HCT116 (cell line): ENCODE data around the gene S100PBP. TPM values are rescaled to one million over a fixed set of nuclear protein-coding genes. Genes with fewer than 3 reads are reported as not detected.

Experiments used
- ATAC-seq: fragments of 200-7000 bp; cut with Tn5 transposase; 2 replicates; pipeline ENCODE4 v1.9.1; 2020; ENCODE audit warnings: mild to moderate bottlenecking, moderate library complexity
- BruUV-seq: library from RNA; stranded (reverse); fragments of 400-500 nt; replicated peaks from 2 replicates; lab custom pipeline; 2021; lab: Mats Ljungman, UMichigan
- CTCF ChIA-PET: fragments of 300-600 bp; sonication (Branson Sonifier 250); formaldehyde crosslinking; loops from one replicate; lab custom pipeline; 2021; ENCODE audit warnings: antibody characterized with exemption; lab: Charles Lee
- POLR2A ChIA-PET: fragments of 300-600, 350-600 bp; sonication (Branson Sonifier 250); formaldehyde crosslinking; loops from one replicate; lab custom pipeline; 2021; ENCODE audit warnings: antibody characterized with exemption; lab: Charles Lee
- RAD21 ChIA-PET, 2 experiments: fragments of 300-600 bp; sonication (Branson Sonifier 250); formaldehyde crosslinking; loops; one replicate each; lab custom pipeline; 2023; ENCODE audit warnings: low total read pairs in 2 of 2; ENCODE audit not compliant: uncharacterized antibody in 2 of 2, unreplicated experiment in 2 of 2, low non-redundant PET in 1 of 2; lab: Charles Lee
- DNase-seq: peaks from one replicate; pipeline ENCODE4 v3.0.0-alpha.2; 2010; ENCODE audit warnings: low read depth, low spot score
- H2AFZ ChIP-seq: fragments of 200-600 bp; shearing (Covaris generic), sonication (generic); 2 replicates; pipeline ENCODE4 v1.6.1; 2017; ENCODE audit warnings: low read depth, mixed run types, mixed read lengths, antibody characterized with exemption, low read length; ENCODE audit not compliant: poor library complexity, severe bottlenecking
- H3K27ac ChIP-seq: 2 replicates; pipeline ENCODE4 v1.5.1; 2012; ENCODE audit warnings: low read depth, low read length
- H3K27me3 ChIP-seq: fragments of 200-600 bp; sonication (generic); 2 replicates; pipeline ENCODE4 v1.6.1; 2016; ENCODE audit warnings: mixed run types, low read length, mixed read lengths; ENCODE audit not compliant: insufficient read depth
- H3K36me3 ChIP-seq, 2 experiments: fragments of 200-500 bp in 1 of 2; fragments of 200-600 bp in 1 of 2; sonication (Bioruptor generic) in 1 of 2; sonication (generic) in 1 of 2; 2 replicates each; pipeline versions ENCODE4 v1.5.1 to v1.6.1; 2014 to 2016; ENCODE audit warnings: low read length in 2 of 2, inconsistent platforms in 1 of 2, mixed read lengths in 1 of 2, mixed run types in 1 of 2; ENCODE audit not compliant: insufficient read depth in 2 of 2, control insufficient read depth in 1 of 2
- H3K4me1 ChIP-seq, 2 experiments: fragments of 200-600 bp in 1 of 2; sonication (generic) in 1 of 2; 2 replicates each; pipeline versions ENCODE4 v1.5.1 to v1.6.1; 2012 to 2017; ENCODE audit warnings: low read length in 2 of 2, inconsistent platforms in 1 of 2, mild to moderate bottlenecking in 1 of 2, mixed read lengths in 1 of 2, mixed run types in 1 of 2, moderate library complexity in 1 of 2; ENCODE audit not compliant: insufficient read depth in 2 of 2, control insufficient read depth in 1 of 2
- H3K4me2 ChIP-seq: fragments of 200-600 bp; sonication (generic); 2 replicates; pipeline ENCODE4 v1.6.1; 2017; ENCODE audit warnings: mixed run types, low read length, mixed read lengths
- H3K4me3 ChIP-seq, 2 experiments: fragments of 200-600 bp in 1 of 2; sonication (generic) in 1 of 2; replicated peaks in 1 of 2; 2 replicates each; pipeline ENCODE4 v1.5.1; 2011 to 2016; ENCODE audit warnings: low read length in 2 of 2, control low read depth in 1 of 2, low read depth in 1 of 2, mild to moderate bottlenecking in 1 of 2, mixed read lengths in 1 of 2, mixed run types in 1 of 2
- H3K79me2 ChIP-seq: fragments of 200-600 bp; sonication (generic); 2 replicates; pipeline ENCODE4 v1.6.1; 2017; ENCODE audit warnings: mild to moderate bottlenecking, mixed run types, low read length, moderate library complexity, mixed read lengths; ENCODE audit not compliant: insufficient read depth
- H3K9ac ChIP-seq: fragments of 200-600 bp; sonication (generic); 2 replicates; pipeline ENCODE4 v1.6.1; 2016; ENCODE audit warnings: low read length, mixed read lengths
- H3K9me2 ChIP-seq: fragments of 200-600 bp; sonication (generic), shearing (Covaris generic); 2 replicates; pipeline ENCODE4 v1.6.1; 2017; ENCODE audit warnings: mixed run types, mild to moderate bottlenecking, moderate library complexity; ENCODE audit not compliant: insufficient read depth
- H3K9me3 ChIP-seq, 2 experiments: fragments of 200-500 bp in 1 of 2; fragments of 200-600 bp in 1 of 2; sonication (Bioruptor generic) in 1 of 2; sonication (generic) in 1 of 2; 2 replicates each; pipeline ENCODE4 v1.6.1; 2014 to 2017; ENCODE audit warnings: low read length in 2 of 2, mixed read lengths in 2 of 2, inconsistent platforms in 1 of 2, low read depth in 1 of 2, mild to moderate bottlenecking in 1 of 2, mixed run types in 1 of 2, moderate library complexity in 1 of 2; ENCODE audit not compliant: control insufficient read depth in 1 of 2, insufficient read depth in 1 of 2
- H4K20me1 ChIP-seq: fragments of 200-600 bp; sonication (generic), shearing (Covaris generic); 2 replicates; pipeline ENCODE4 v1.6.1; 2017; ENCODE audit warnings: mixed run types, mild to moderate bottlenecking, moderate library complexity; ENCODE audit not compliant: insufficient read depth
- CTCF ChIP-seq, 3 experiments: fragments of 200-600 bp in 1 of 3; sonication (generic) in 1 of 3; IDR thresholded peaks in 2 of 3; conservative IDR thresholded peaks in 1 of 3; 2 replicates each; pipeline ENCODE4 v1.5.1; 2012 to 2017; ENCODE audit warnings: low read depth in 2 of 3, low read length in 2 of 3, antibody characterized with exemption in 1 of 3, borderline replicate concordance in 1 of 3, control low read depth in 1 of 3, mild to moderate bottlenecking in 1 of 3, mixed read lengths in 1 of 3, mixed run types in 1 of 3, moderate library complexity in 1 of 3; ENCODE audit not compliant: insufficient read depth in 1 of 3
- intact Hi-C: fragments of 100-400 bp; cut with micrococcal nuclease; formaldehyde crosslinking; loops from 2 replicates; pipeline ENCODE4 v1.10.0; 2022
- total RNA-seq: library from RNA; stranded (reverse); gene quantifications from one replicate; pipeline ENCODE4 v1.2.1, GENCODE V29; 2021; ENCODE audit not compliant: unreplicated experiment

Gene S100PBP
- total RNA-seq, 1 experiment from 2014 or later: 38.2 TPM

GRCh38 chr1:32858136-32858535 is 40.7 kb downstream of the S100PBP start:
- Histone ChIP-seq H4K20me1 (no peaks in the 10 kb centered on the region; the same call in 1 of the 2 replicates), H3K4me1 (no peaks in the 10 kb centered on the region), H3K9me3 (no peaks in the 10 kb centered on the region), H3K9me2 (no peaks in the 10 kb centered on the region), H3K9ac (no peak overlapping the region), H3K79me2 (no peaks in the 10 kb centered on the region), H3K27ac (no peak overlapping the region), H3K4me3 (no peak overlapping the region), H2AFZ (no peak overlapping the region), H3K27me3 (no peaks in the 10 kb centered on the region), H3K36me3 (peaks cover 14 to 24% of the 10 kb centered on the region in 2 experiments; a peak in 2 of 4 replicates), H3K4me2 (no peak overlapping the region)
- POLR2A ChIA-PET: no interaction called here
- CTCF ChIA-PET: no interaction called here
- intact Hi-C loops: no loop called here
- TF ChIP-seq CTCF (IDR thresholded peaks at IDR 0.05 in 2 of 3, conservative IDR thresholded peaks at IDR 0.05 in 1 of 3; ENCODE audit: borderline replicate concordance in 1 of 3, insufficient read depth in 1 of 3, low read depth in 2 of 3, low read length in 2 of 3): no peak
- no TSS peak for BruUV-seq
- DNase-seq: no peak
- RAD21 ChIA-PET: no interaction called here
- ATAC-seq: no peak

GRCh38 chr1:32858791-32859190 is 41.3 kb downstream of the S100PBP start:
- DNase-seq (no peak), ATAC-seq (no peak)
- H3K9me2 ChIP-seq: no peaks in the 10 kb centered on the region
- no peak overlapping the region for H3K9ac ChIP-seq
- H2AFZ ChIP-seq: no peak overlapping the region
- H3K36me3 ChIP-seq: peaks cover 14 to 24% of the 10 kb centered on the region in 2 experiments; a peak in 2 of 4 replicates
- no peak overlapping the region for H3K27ac ChIP-seq
- no peak overlapping the region for H3K4me3 ChIP-seq
- H4K20me1 ChIP-seq: no peaks in the 10 kb centered on the region; the same call in 1 of the 2 replicates
- no peaks in the 10 kb centered on the region for H3K9me3 ChIP-seq
- intact Hi-C loops: no loop called here
- ChIA-PET CTCF (no interaction called here), RAD21 (no interaction called here), POLR2A (no interaction called here)
- no peaks in the 10 kb centered on the region for H3K4me1 ChIP-seq
- no peak overlapping the region for H3K4me2 ChIP-seq
- H3K27me3 ChIP-seq: no peaks in the 10 kb centered on the region
- H3K79me2 ChIP-seq: no peaks in the 10 kb centered on the region
- no peak for TF ChIP-seq CTCF (IDR thresholded peaks at IDR 0.05 in 2 of 3, conservative IDR thresholded peaks at IDR 0.05 in 1 of 3; ENCODE audit: borderline replicate concordance in 1 of 3, insufficient read depth in 1 of 3, low read depth in 2 of 3, low read length in 2 of 3)
- BruUV-seq: no TSS peak
